Kidney glomerular epithelial cell (primary cell): ENCODE results near the gene DDX17.
A peak's percentile ranks its signal among the peaks of the same experiment; 100 is the strongest.
"Not testable (repeated sequence)": the region's sequence is repeated elsewhere in the genome, so short reads cannot be mapped to it uniquely, and the experiment has no call there.

Experiments used
- DNase-seq: peaks from one replicate; lab custom pipeline; 2025; lab: John Stamatoyannopoulos, UW

Gene DDX17

DNA sequence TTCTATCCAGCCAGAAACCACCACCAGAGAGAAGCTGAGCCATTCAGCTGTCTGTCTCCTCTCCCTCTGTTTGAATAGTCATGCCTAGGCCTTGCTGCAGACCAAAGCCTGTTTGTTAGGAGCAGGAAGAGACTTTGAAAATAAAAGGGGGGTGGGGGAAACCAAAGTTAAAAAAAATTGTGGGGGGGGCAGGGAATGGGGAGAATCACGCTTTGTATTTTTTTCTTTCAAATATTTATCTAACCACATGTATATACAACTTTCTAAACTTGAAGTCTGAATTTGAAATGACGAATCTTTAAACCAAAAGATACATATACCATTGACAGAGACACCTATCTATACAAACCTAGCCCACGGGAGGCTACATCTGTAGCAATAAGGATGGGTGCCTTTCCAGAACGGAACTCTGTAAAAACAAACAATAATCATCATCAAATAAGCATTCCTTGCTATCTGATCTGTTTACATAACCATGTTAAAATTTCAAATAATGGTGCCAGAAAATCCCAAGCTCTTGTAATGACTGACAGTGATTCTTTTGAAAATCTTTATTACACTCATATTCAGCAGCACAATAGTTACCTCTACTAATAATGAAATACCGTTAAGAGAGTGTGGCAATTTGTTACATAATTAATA is 14.3 kb downstream of the DDX17 start:
- no peak for DNase-seq

DNA sequence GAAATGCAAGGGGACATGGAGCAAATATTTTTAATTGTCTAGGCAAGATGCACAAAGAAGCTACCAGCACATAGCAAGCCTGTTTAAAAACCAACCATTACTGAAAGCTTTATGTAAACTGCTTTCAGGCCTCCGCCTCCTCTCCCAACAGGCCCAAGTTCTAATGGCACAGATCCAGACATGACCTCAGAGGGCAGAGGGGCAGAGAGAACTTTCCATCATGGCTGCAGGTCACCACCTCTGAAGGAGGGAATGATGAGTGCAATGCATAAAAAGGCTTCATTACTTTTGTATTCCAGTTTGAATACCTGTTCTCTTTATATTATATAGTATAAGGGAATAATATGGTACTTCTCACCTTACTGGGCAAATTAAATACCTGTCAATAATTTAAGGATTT is 15.2 kb downstream of the DDX17 start:
- DNase-seq = peak; percentile 16

DNA sequence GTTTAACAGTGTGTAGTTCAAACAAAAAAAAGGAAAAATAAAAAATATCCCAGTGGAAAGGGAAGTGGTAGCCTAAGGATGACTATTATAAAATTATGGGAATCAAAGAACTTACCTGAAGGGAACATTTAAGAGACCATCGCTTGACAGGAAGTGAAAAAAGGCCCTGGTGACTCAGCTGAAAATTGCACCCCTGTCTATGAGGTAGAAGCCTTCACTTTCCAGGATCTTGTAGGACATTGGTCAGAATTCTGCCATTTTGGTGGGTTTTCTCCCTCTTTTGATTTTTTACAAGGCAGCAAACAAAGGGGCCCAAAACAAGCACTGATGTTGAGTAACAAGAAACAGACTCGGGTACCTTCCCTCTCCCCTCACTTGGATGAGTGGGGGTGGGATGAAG is 15.6 kb downstream of the DDX17 start:
- DNase-seq = no peak

DNA sequence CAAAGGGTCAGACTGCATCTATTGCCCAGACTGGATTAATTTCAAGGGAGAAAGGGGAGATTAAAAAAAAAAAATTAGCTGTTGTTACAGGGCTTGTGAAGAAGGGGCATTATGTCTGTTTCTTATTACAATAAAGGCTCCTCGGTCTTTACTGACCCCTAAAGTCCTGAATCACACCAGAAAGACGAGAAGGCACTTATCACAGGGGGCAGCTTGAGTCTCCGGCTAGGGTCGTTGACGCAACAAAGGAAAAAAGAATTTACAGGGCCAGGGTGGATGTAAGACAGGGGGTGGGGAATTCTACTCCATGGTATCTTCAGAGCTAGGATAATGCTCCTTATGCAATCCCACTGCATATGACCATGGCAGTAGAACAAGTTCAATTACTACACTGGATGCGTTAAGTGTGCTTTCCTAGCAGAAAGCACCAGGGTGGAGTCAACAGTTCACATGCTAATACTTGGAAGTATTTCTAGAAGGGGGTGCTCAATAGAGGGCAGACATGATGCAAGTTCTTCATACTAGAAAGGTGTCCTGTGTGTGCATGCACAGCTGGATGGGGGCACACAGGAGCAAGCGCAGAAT is 16.5 kb downstream of the DDX17 start:
- no peak for DNase-seq

DNA sequence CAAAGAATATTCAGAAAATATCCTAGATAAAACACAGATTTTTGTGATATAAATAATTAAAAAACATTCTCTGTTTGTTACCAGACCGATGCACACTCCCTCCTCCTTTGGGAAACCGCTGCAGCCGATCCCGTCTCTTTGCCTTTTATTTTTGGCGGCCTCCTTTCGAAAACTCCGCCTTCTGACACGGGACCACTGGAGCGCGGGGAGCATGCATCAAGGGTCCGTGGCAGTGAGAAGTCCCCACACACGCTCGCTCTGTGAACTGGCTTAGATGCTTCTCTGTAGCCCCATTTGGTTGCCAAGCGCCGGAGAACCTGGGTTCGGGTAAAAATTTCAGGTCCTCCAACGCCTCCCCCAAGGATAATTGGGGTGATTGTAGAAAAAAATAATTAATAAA is 17.0 kb downstream of the DDX17 start:
- DNase-seq = no peak

GRCh38 chr22:38487946-38488345 is 18.2 kb downstream of the DDX17 start:
- DNase-seq = no peak

DNA sequence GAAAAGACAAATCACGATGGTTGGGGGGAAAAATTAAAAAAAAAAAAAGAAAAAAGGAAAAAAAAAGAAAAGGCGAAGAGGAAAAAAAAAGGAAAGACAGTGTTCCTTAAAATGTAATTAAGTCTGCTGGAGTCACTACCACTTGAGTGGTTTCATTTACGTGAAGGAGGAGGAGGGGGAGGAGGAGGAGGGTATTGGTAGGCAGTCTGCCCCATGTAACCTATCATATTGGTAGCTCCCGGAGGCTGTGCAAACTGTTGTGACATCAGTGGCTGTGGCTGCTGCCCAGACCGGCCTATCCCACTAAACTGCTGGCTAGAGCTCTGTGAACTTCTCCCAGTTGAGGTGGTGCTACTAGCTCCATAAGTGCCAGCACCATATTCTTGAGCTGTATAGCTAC is 20.3 kb downstream of the DDX17 start:
- no peak for DNase-seq

DNA sequence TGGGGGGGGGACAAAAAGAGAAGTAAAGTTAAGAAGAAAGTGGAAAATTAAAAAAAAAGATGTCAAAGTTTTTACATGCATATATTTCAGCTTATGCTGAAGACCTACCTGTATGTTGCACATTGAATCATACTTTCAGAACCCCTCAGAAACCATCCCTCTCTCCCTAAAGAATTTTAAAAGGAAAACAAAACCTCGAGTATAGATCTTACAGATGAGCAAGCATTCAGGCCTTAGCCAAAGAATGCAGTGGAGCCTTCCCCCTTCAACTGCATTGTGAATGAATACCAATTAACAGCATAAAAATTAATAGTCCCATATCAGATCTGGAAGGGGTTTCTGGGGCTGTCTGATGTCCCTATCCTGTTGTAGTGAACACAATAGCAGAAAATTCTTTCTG is 21.9 kb downstream of the DDX17 start:
- no peak for DNase-seq

DNA sequence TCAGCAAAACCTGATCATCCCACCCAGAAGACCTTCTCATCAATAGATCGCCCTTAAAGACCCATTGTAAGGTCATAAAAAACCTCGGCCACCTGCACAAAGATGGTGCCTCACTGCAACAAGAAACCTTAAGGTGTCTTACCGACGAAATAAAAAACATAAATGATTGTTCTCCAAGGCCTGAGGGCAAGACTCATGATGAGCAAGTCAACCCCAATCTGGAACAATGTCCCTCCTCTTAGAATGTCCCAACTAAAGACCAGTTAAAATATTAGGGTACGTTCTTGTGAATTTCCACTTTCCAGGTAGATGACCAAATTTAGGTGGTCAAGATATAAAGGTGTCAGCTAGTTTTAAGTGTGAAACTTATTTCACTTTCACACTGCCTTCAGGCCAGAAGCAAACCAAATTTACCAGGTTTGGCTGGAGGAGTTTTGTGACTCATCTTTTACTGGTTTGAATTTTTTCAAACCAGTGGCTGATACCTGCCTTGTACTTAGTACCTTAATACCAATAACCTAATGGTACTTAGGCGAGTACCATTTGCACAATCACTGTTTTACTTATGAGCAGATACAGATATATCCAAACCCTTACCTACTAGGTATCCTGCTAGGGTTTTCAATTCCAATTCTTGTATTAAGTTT is 23.3 kb downstream of the DDX17 start:
- DNase-seq = no peak

DNA sequence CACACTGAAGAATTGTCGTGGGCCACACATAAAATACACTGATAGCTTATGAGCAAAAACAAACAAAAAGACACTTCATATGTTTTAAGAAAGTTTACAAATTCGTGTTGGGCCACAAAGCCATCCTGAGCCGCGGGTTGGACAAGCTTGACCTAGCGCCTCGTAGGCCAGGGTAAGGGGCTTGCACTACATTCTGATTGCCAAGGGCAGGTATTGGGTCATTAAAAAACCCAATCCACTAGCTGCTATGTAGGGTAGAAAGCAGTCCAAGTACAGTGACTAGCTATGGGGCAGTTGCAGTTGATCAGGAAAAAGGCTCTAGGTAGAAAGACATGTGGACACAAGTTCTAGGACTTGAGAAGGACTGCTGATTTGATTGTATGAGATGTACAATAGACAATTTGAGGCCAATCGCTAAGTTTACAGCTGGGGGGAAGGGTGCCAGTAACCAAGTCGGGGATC is 24.2 kb downstream of the DDX17 start:
- DNase-seq = no peak

GRCh38 chr22:38481162-38481870 is 24.8 kb downstream of the DDX17 start:
- no peak for DNase-seq

- DNase-seq = peak; percentile 63
Measured at GRCh38 chr22:38479096-38479837, 26.8 kb downstream of the DDX17 start.

- DNase-seq = no peak
Measured at GRCh38 chr22:38477585-38477984, 28.5 kb downstream of the DDX17 start.

DNA sequence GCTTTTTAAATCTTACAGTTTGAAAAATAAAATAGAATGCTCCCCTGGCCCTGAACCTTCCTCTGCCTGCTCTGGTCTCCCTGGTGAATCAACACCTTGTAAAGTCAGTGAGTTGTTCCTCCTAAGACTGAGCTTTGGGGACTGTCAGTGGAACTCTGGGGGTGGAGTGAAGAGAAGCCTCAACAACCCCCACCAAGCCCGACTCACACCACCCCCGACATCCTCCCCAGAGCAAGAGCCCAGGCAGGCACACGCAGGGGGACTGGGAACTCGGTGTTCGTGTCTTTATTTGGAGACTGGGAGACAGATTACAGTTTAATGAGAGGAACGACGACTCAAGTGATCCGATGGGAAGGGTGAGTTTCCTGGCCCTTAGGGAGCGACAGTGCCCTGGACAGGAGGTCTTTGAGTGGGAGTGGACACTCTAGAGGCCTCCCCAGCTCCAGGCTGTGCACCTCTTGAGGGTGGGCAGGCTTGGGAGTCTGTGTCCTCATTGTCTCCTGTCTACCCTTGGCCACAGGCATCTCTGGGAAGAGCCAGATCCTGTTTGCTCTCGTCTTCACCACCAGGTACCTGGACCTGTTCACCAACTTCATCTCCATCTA is 32.0 kb downstream of the DDX17 start:
- no peak for DNase-seq

- no peak for DNase-seq
Measured at GRCh38 chr22:38471237-38471636, 34.9 kb downstream of the DDX17 start.

- DNase-seq = not testable (repeated sequence)
Measured at GRCh38 chr22:38470179-38470578, 35.9 kb downstream of the DDX17 start.

DNA sequence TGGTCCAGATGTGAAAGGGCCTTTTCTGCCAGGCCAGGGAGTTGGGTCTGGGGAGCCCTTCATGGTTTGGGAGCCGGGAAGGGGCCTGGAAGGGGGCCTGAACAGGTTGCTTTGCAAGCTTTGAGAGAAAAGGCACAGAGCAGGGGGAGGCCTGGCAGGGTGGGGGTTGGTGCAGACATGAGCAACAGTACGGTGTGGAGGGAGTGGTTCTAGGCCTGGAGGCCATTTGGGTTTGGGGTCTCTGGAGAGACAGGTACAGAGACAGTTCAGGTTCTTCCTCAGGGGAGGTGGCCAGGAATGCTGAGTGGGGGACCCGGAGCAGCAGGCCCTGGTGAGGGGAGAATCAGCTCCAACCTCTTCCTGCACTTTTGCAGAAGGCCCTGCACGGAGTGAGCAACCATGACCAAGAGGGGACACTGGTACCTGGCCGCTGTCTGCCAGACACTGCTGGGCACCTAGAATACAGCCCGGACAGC is 36.8 kb downstream of the DDX17 start:
- DNase-seq = no peak

GRCh38 chr22:38468443-38469305 is 37.4 kb downstream of the DDX17 start:
- DNase-seq = no peak

DNA sequence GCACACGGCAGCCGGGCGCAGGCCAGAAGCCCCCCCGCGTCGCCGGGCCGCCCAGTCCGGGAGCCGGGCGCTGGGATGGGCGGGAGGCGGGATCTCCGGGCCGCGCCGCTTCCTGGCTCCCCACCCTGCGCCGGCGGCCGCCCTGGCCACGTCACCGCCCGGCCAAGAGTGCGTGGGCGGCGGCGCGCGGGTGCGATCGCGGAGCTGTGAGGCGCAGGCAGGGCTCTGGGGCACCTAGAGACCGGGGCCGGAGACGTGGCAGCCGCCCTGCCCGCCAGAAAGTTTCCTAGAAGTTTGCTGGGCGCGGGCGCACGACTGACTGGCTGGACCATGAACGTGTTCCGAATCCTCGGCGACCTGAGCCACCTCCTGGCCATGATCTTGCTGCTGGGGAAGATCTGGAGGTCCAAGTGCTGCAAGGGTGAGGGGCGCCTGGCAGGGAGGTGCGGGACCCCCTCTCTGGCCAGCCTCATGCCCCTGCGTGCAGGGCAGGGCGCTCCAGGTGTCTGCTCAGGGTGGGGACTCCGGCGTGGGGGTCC is 38.1 kb downstream of the DDX17 start, which contains the start of gene KDELR3:
KDELR3 (plus strand) TSS at position 193 of the 539 bp plus-strand sequence; CDS start at position 331, 138 bp downstream.
- DNase-seq = peak; percentile 43

DNA sequence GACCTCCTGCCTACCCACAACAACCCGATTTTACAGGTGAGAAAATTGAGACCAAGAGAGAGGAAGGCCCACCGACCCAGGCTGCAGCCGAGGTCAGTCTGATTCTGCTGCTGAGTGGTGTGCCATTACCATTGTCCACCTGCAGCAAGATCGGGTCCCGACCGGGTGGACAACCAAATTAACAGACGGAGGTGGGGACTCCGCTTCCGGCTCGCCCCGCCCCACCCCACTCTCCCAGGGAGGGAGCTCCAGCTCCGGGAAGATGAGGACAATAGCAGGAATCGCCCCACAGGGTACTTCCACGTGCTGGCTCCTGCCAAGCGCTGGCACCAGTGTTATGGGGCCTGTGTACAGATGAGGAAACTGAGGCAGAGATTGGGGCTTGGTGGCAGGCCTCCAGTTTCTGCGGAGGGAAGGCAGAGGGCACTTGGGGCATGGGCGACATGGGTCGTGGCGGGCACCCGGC is 38.6 kb downstream of the DDX17 start:
- DNase-seq = no peak
